NB4 (cell line): ENCODE measurements around the gene CYP19A1.

Experiments
- CTCF ChIP-seq: IDR thresholded peaks from one replicate; pipeline ENCODE4 v1.5.1; 2012; ENCODE audit warnings: low read depth, low read length
- POLR2A ChIP-seq: IDR thresholded peaks from 2 replicates; pipeline ENCODE4 v1.6.1; 2011; ENCODE audit warnings: mild to moderate bottlenecking; ENCODE audit not compliant: insufficient read length; ENCODE audit errors: extremely low read depth

- no peak for TF ChIP-seq CTCF
- no peak for TF ChIP-seq POLR2A
Observed at GRCh38 chr15:51366071-51366470, 27.7 kb upstream of the CYP19A1 start.
